ENCODE data around the gene SLC45A2.

Gene SLC45A2

DNA sequence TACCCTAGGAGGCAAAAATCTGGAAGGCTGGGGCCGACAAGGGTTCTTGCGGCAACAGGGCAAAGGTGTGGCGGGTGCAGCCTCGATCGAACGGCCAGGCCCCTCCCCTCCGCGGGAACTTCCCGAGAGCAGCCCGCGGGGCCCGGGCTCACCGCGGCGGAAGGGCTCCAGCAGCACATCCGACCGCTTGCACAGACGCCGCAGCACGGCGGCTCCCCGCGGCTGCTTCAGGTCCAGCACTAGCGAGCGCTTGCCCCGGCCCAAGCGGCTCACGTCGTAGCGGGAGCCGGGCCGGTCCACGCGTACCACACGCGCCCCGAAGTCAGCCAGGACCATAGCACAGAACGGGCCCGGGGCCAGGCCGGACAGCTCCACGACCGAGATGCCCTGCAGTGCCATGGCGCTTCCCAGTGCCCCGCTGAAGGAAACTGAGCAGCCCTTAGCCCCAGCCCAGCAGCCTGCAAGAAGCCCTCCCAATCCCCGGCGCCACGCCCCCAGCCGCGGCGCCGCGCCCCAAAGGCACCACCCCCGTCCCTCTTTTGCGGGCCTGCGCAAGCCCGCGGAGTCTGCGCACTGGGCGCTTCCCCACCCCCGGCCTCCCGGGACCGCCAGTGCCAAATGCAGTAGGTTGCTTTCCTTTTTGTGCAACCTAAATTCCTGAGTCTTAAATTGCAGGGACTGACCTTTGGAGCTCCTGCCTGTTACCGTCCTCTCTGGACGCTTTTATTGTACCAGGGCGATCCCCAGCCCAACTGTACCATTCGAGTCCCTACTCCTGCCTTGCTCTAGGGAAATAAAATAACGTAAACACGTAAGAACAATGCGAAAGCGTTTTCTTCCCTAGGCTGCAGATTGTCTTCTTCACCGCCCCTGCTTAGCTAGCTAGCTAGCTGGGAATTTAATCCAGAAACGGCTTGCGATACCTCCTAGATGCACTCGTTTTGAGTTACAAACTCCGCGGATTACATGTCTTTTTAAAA is 23.4 kb upstream of the SLC45A2 start, which contains the start of gene AMACR:
AMACR (minus strand) TSS at position 430 of the 980 bp plus-strand sequence; CDS start at position 399, 31 bp downstream.
- DNase-seq (ENCODE audit: low read depth in 2 of 2, low spot score in 1 of 2) = peak; percentile 70 to 81

- no peak for DNase-seq (ENCODE audit: low read depth in 2 of 2, low spot score in 1 of 2)
These were observed 22.7 kb upstream of the SLC45A2 start for GRCh38 chr5:34007201-34007620.

DNA sequence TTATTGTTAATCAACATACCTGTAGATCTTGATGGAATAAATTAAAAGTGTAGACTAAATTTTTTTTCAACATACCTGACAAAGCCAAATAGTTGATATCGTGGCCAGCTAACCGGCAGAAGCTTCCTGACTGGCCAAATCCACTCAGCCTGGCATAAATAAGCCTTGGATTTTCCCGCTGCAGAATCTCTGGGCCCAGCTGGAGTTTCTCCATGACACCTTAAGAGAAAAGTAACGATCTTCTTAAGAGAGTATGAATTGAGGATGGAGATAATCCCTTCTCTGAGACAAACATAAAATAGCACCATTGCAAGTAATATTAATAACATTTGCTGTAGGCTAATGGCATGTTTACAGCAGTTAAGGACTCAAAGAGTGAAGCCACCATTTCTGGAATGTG is 21.2 kb upstream of the SLC45A2 start:
- no peak for DNase-seq (ENCODE audit: low read depth in 2 of 2, low spot score in 1 of 2)

DNA sequence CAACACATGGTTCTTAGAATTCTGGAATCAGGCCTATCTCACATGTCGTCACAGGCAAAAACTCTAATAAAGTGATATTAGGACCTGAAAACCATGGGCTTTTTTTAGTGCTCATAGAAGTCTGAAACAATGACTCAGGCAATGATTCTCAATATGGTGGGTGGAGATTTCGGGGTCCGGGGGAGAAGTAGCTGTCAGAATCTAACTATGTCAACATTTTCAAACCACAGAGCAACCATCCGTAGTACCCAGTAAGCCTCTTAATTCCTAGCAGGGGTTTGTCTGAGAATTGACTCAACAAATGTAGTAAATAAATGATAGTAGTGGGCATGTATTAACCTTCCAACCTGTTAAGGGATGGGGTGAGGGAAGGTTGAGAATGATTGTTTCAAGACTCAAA is 20.7 kb upstream of the SLC45A2 start:
- no peak for DNase-seq (ENCODE audit: low read depth in 2 of 2, low spot score in 1 of 2)

- no peak for DNase-seq (ENCODE audit: low read depth in 2 of 2, low spot score in 1 of 2)
These were observed 19.4 kb upstream of the SLC45A2 start for GRCh38 chr5:34003941-34004340.

DNA sequence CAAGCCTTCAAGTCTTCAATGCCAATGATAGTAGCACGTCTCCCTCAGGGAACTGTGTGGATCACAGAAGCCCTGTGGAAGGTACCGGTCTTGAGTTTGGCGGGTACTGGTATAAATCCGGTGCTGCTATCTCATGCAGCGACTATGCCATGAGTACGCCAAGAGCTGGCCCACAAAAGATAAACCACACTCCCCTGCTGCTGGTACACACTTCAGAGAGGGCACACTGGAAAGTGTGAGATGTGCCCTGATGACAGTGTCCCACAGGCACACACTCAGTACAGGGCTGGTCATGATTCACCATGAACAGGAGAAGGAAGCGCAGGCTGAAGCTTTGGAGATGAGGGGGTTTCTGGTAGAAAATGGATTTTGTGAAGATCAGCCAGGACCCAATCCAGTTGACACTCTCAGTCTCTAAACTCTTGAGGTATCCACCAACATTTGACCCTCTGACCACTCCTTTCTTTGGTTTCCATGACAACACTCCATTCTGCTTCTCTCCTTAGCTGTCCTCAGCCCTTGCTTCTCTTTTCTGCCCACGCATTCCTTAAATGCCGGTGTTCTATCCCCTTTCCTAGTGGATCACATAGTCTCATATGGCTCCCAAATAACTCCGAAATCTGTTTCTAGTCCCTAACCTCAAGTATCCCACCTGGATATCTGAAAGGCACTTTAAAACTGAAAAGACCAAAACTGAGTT is 18.3 kb upstream of the SLC45A2 start:
- no peak for DNase-seq (ENCODE audit: low read depth in 2 of 2, low spot score in 1 of 2)

DNA sequence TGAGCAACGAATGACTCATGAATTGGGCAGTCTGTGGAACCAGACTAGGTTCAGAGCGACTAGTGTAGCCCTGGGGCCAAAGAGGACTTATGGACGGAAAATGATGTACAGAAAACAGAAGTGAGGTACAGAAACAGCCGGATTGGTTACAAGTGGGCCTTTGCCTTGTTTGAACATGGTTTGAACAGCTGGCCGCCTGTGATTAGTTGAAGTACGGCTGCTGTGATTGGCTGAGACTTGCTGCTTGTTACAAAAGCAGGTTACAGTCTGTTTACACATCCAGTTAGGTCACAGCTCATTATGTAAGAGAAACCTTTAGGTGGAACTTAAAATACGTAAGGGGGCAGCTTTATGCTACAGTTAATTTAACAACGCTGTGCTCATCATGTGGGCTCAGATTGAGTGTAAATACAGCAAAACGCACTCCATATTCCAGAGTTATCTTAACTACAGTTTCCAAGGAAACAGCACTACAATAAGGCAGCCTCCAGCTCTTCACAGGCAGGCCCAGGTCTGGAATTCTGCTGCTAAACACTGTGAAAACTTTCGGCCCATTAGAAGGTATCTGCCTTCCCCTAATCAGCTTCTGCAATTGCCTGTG is 16.8 kb upstream of the SLC45A2 start:
- no peak for DNase-seq (ENCODE audit: low read depth in 2 of 2, low spot score in 1 of 2)

DNA sequence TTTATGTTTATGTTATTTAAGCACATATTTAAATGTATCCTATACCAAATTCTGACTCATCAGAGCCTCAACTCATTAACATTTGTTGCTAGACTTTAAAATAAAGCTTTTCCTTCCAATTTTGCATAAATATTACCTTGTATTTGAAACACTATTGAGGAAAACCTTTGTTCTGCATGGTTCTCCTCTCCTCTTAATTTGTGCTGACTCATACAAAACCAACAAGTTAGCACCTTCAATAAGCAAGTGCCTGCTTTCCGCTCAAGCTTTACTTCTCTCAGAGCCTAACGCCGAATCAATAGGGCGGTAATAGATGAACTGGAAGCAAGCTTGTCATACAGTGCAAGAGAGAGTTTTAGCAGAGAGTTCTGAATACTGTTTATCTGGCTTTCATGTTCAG is 15.5 kb upstream of the SLC45A2 start:
- DNase-seq (ENCODE audit: low read depth in 2 of 2, low spot score in 1 of 2) = no peak

DNA sequence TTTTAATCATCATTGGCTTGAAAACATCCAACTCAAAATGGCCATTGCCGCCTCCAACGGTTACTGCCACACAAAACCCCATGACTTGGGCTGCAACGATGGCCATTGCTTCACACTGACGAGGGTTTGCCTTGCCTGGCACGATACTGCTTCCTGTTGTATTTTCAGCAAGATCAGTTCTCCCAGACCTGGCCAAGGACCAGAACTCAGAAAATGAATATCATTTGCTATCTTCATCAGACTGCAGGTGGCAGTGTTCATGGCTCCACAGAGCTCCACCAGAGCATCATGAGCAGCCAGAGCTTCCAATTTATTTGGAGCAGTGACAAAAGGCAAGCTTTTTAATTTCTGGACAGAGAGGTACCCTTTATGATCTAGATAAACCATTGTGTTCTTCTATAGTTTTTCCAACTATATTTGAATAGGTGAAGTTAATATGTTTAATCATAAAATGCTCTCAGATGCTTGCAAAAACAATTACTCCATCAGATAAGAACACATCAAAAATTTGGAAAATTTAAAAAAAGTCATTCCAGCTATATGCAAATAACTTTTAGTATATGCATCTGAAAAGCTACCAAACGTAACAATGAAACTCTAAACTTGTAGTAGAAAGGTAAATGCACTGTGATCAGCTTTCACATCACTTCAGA is 13.0 kb upstream of the SLC45A2 start:
- no peak for DNase-seq (ENCODE audit: low read depth in 2 of 2, low spot score in 1 of 2)

DNA sequence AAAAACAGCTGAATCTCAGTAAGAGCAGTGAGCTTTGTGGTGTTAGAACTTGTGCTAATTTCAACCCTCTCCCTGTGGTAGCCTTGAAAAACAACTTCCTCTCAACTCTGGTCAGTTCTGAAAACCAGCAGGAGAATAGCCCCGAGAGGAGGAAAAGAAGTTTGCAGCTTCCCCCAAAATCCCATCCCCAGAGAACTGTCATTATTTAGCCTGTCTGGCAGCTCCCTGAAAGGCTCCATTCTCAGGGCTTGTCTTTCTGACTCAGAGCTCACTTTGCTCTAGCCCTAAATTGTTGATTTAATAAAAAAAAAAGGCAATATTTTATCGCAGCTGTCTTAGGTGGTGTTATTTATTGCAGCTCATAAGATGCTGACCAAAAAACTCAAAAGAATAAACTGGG is 11.4 kb upstream of the SLC45A2 start:
- DNase-seq (ENCODE audit: low read depth in 2 of 2, low spot score in 1 of 2) = no peak

DNA sequence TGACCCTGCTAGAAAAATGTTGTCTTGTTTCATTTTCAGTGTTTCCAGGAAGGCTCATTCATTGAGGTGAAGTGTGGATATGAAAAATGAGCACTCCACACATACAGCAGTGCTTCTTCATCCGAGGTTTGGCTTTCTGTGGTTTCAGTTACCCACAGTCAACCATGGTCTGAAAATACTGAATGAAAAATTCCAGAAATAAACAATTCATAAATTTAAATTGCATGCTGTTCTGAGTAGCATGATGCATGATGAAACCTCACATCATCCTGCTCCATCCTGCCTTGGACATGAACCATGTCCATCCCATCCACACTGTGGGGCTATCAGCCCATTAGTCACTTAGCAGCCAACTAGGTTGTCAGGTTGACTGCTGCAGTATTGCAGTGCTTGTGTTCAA is 10.4 kb upstream of the SLC45A2 start:
- DNase-seq (ENCODE audit: low read depth in 2 of 2, low spot score in 1 of 2) = no peak

DNA sequence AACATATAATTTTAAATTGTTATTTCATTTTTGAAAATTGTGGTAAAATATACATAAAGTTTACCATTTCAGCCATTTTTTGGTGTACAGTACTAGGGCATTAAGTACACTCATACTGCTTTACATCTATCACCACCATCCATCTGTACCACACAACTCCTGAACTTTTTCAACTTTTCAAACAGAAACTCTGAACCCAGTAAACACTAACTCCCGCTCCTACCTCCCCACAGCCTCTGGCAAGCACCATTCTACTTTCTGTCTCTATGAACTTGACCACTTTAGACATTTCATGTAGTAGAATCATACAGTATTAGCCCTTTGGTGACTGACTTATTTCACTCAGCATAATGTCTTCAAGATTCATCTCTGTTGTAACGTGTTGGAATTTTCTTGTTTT is 8.4 kb upstream of the SLC45A2 start:
- DNase-seq (ENCODE audit: low read depth in 2 of 2, low spot score in 1 of 2) = no peak

- no peak for DNase-seq (ENCODE audit: low read depth in 2 of 2, low spot score in 1 of 2)
These were observed 954 bp upstream of the SLC45A2 start for GRCh38 chr5:33985447-33985846.

GRCh38 chr5:33984178-33984577 is 315 bp downstream of the SLC45A2 start:
- no peak for DNase-seq (ENCODE audit: low read depth in 2 of 2, low spot score in 1 of 2)

GRCh38 chr5:33981408-33982162 is 2.9 kb downstream of the SLC45A2 start:
- no peak for DNase-seq (ENCODE audit: low read depth in 2 of 2, low spot score in 1 of 2)

GRCh38 chr5:33980030-33980429 is 4.5 kb downstream of the SLC45A2 start:
- no peak for DNase-seq (ENCODE audit: low read depth in 2 of 2, low spot score in 1 of 2)

- no peak for DNase-seq (ENCODE audit: low read depth in 2 of 2, low spot score in 1 of 2)
These were observed 6.2 kb downstream of the SLC45A2 start for GRCh38 chr5:33978306-33978705.

GRCh38 chr5:33976307-33976706 is 8.2 kb downstream of the SLC45A2 start:
- no peak for DNase-seq (ENCODE audit: low read depth in 2 of 2, low spot score in 1 of 2)

- DNase-seq (ENCODE audit: low read depth in 2 of 2, low spot score in 1 of 2) = no peak
These were observed 8.6 kb downstream of the SLC45A2 start for GRCh38 chr5:33975852-33976251.

- DNase-seq (ENCODE audit: low read depth in 2 of 2, low spot score in 1 of 2) = no peak
These were observed 11.2 kb downstream of the SLC45A2 start for GRCh38 chr5:33973271-33973670.

Measured in stimulated activated CD8-positive, alpha-beta memory T cell treated with anti-CD3 and anti-CD28 coated beads, Interleukin-4, amount 100 ng/mL, for 1 hour (primary cell).